ENCODE results near the gene FUCA1. TPM values are rescaled to one million over a fixed set of nuclear protein-coding genes. Genes with fewer than 3 reads are reported as not detected.

The FUCA1 gene
- polyA plus RNA-seq, 3 donors = 24.2 to 97.7 (median 96.6) TPM

DNA sequence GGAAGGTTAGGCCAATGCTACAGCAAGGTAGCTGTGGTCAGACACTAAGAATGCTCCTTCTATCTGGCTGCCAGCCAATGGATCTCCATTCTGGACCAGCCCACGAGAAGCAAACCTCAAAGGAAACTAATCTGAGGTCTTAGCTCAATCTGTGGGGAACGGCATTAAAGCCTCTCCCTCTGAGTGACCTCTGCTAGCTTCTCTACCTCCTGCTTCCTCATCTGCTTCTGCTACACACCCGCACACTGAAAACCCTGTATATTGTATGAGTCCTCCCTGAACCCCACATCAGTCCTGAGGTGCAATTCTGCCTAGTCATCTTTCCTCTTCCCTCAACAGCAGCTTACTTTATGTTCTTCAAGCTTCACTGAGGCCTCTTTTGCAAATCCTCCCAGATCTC, 60.6 kb downstream of the FUCA1 start:
- peaks cover 70% of the 10 kb centered on the region for H3K4me1 Mint-ChIP-seq
- H3K27me3 Mint-ChIP-seq (ENCODE audit: low read depth in 3 of 3) = peaks cover 0 to 3% (median 0%) of the 10 kb centered on the region in 3 donors
- peaks cover 66 to 70% of the 10 kb centered on the region in 2 donors for H3K4me1 ChIP-seq (ENCODE audit: control insufficient read depth in 1 of 2, insufficient read depth in 2 of 2, low read length in 2 of 2)
- peak overlapping the region; percentile 24 for H3K9ac ChIP-seq (ENCODE audit: insufficient read depth, low read length, poor library complexity, severe bottlenecking)
- H3K36me3 Mint-ChIP-seq = peaks cover 41 to 58% of the 10 kb centered on the region in 2 donors
- peaks cover 5 to 34% of the 10 kb centered on the region in 2 donors for H3K36me3 ChIP-seq (replicated peaks in 1 of 2; ENCODE audit: control insufficient read depth in 1 of 2, insufficient read depth in 2 of 2, low read length in 2 of 2)
- H3K9me3 ChIP-seq (replicated peaks in 1 of 2; ENCODE audit: control insufficient read depth in 1 of 2, insufficient read depth in 1 of 2, low read length in 2 of 2) = no peaks in the 10 kb centered on the region
- H3K27ac ChIP-seq (ENCODE audit: low read depth in 1 of 2, low read length in 2 of 2) = peak overlapping the region; percentile 58 to 77
- H3K4me2 ChIP-seq (replicated peaks; ENCODE audit: extremely low read depth, low read length, poor library complexity, severe bottlenecking) = peak overlapping the region; percentile 37
- TF ChIP-seq, protein P1, sequence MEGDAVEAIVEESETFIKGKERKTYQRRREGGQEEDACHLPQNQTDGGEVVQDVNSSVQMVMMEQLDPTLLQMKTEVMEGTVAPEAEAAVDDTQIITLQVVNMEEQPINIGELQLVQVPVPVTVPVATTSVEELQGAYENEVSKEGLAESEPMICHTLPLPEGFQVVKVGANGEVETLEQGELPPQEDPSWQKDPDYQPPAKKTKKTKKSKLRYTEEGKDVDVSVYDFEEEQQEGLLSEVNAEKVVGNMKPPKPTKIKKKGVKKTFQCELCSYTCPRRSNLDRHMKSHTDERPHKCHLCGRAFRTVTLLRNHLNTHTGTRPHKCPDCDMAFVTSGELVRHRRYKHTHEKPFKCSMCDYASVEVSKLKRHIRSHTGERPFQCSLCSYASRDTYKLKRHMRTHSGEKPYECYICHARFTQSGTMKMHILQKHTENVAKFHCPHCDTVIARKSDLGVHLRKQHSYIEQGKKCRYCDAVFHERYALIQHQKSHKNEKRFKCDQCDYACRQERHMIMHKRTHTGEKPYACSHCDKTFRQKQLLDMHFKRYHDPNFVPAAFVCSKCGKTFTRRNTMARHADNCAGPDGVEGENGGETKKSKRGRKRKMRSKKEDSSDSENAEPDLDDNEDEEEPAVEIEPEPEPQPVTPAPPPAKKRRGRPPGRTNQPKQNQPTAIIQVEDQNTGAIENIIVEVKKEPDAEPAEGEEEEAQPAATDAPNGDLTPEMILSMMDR (IDR thresholded peaks at IDR 0.05) = no peak
- 4% methylated on average over 3 of the region's 3 CpGs for WGBS (ENCODE audit: insufficient coverage)
- no peaks in the 10 kb centered on the region for H3K9me3 Mint-ChIP-seq
- H3K27ac Mint-ChIP-seq = peak overlapping the region; percentile 84 to 95 (median 91)
- H3K4me3 ChIP-seq (replicated peaks in 1 of 3; ENCODE audit: low read depth in 2 of 3, low read length in 3 of 3) = peak overlapping the region in 1 of 3 experiments; percentile 31
- peak; percentile 65 to 79 (median 72) for DNase-seq
- H4K20me1 ChIP-seq (ENCODE audit: insufficient read depth, low read length) = no peaks in the 10 kb centered on the region
- H3K79me2 ChIP-seq (ENCODE audit: insufficient read depth, low read length) = no peaks in the 10 kb centered on the region
- intact Hi-C loops (cut with micrococcal nuclease) = loop anchor here in 1 of 2 donors (10.0 kb wide), 1 partner anchor 107 kb away; the partner anchor contains the start of gene CNR2
- H3K4me3 Mint-ChIP-seq = peak overlapping the region; percentile 7 to 35
- H3K27me3 ChIP-seq (ENCODE audit: control insufficient read depth in 2 of 2, insufficient read depth in 2 of 2, low read length in 2 of 2) = no peaks in the 10 kb centered on the region
- no peak overlapping the region for H2AFZ ChIP-seq (ENCODE audit: insufficient read depth, low read depth, low read length, poor library complexity, severe bottlenecking)

DNA sequence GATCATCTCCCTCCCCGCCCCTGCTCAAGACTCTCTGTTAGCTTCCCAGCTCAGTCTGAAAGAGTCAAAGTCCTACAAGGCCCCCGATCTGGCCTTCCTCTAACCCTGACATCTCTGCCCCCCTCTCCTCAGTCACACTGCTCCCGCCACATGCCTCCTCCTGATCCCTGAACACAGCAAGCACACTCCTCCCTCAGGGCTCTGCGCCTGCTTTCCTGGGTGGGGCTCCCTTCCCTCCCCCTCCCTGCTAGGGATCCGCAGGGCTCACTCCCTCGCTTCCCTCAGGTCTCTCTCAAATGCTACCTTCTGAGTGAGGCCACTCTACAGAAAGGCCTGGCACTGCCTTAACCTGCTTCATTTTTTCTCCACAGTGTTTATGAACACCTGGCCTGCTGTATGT, 61.8 kb downstream of the FUCA1 start:
- no peaks in the 10 kb centered on the region for H4K20me1 ChIP-seq (ENCODE audit: insufficient read depth, low read length)
- H3K4me3 Mint-ChIP-seq = no peak overlapping the region
- peaks cover 76% of the 10 kb centered on the region for H3K4me1 Mint-ChIP-seq
- peak overlapping the region in 1 of 2 donors; percentile 77 for H3K27ac ChIP-seq (ENCODE audit: low read depth in 1 of 2, low read length in 2 of 2)
- peaks cover 0 to 3% (median 0%) of the 10 kb centered on the region in 3 donors for H3K27me3 Mint-ChIP-seq (ENCODE audit: low read depth in 3 of 3)
- H3K4me3 ChIP-seq (replicated peaks in 1 of 3; ENCODE audit: low read depth in 2 of 3, low read length in 3 of 3) = no peak overlapping the region
- H2AFZ ChIP-seq (ENCODE audit: insufficient read depth, low read depth, low read length, poor library complexity, severe bottlenecking) = no peak overlapping the region
- peaks cover 3 to 32% of the 10 kb centered on the region in 2 donors for H3K36me3 ChIP-seq (replicated peaks in 1 of 2; ENCODE audit: control insufficient read depth in 1 of 2, insufficient read depth in 2 of 2, low read length in 2 of 2)
- no peak overlapping the region for H3K4me2 ChIP-seq (replicated peaks; ENCODE audit: extremely low read depth, low read length, poor library complexity, severe bottlenecking)
- intact Hi-C loops (cut with micrococcal nuclease) = loop anchor here in 1 of 2 donors (10.0 kb wide), 1 partner anchor 109 kb away; the partner anchor contains the start of gene CNR2
- 84% methylated on average over 6 of the region's 6 CpGs for WGBS (ENCODE audit: insufficient coverage)
- H3K9ac ChIP-seq (ENCODE audit: insufficient read depth, low read length, poor library complexity, severe bottlenecking) = no peak overlapping the region
- TF ChIP-seq, protein P1 (IDR thresholded peaks at IDR 0.05) = no peak
- H3K27ac Mint-ChIP-seq = peak overlapping the region; percentile 1 to 92 (median 85)
- peaks cover 72 to 77% of the 10 kb centered on the region in 2 donors for H3K4me1 ChIP-seq (ENCODE audit: control insufficient read depth in 1 of 2, insufficient read depth in 2 of 2, low read length in 2 of 2)
- DNase-seq = no peak
- no peaks in the 10 kb centered on the region for H3K79me2 ChIP-seq (ENCODE audit: insufficient read depth, low read length)
- peaks cover 39 to 51% of the 10 kb centered on the region in 2 donors for H3K36me3 Mint-ChIP-seq
- H3K9me3 Mint-ChIP-seq = no peaks in the 10 kb centered on the region
- no peaks in the 10 kb centered on the region for H3K9me3 ChIP-seq (replicated peaks in 1 of 2; ENCODE audit: control insufficient read depth in 1 of 2, insufficient read depth in 1 of 2, low read length in 2 of 2)
- H3K27me3 ChIP-seq (ENCODE audit: control insufficient read depth in 2 of 2, insufficient read depth in 2 of 2, low read length in 2 of 2) = no peaks in the 10 kb centered on the region

All from CD14-positive monocyte (primary cell).